NB4 (cell line): ENCODE results near the gene NPR3.

Source experiments
- DNase-seq: peaks from one replicate; pipeline ENCODE4 v3.0.0; 2010; ENCODE audit warnings: low read depth
- H3K4me3 ChIP-seq: one replicate; pipeline ENCODE4 v1.5.1; 2011; ENCODE audit warnings: mild to moderate bottlenecking, low read depth, low read length, moderate library complexity
- CTCF ChIP-seq: IDR thresholded peaks from one replicate; pipeline ENCODE4 v1.5.1; 2012; ENCODE audit warnings: low read depth, low read length
- MAX ChIP-seq: IDR thresholded peaks from 2 replicates; pipeline ENCODE4 v1.6.1; 2011; ENCODE audit warnings: low read depth, low read length
- MYC ChIP-seq: IDR thresholded peaks from 2 replicates; pipeline ENCODE4 v1.6.1; 2011; ENCODE audit warnings: low read depth, low read length
- POLR2A ChIP-seq: IDR thresholded peaks from 2 replicates; pipeline ENCODE4 v1.6.1; 2011; ENCODE audit warnings: mild to moderate bottlenecking; ENCODE audit not compliant: insufficient read length; ENCODE audit errors: extremely low read depth

NPR3 gene

GRCh38 chr5:32753765-32754164 lies 42.6 kb downstream of the NPR3 start:
- no peak overlapping the region for H3K4me3 ChIP-seq
- TF ChIP-seq MAX (no peak), CTCF (no peak), MYC (no peak), POLR2A (no peak)
- no peak for DNase-seq

GRCh38 chr5:32754284-32754683 lies 43.2 kb downstream of the NPR3 start:
- H3K4me3 ChIP-seq, result no peak overlapping the region
- TF ChIP-seq POLR2A, result no peak
- no peak for TF ChIP-seq CTCF
- DNase-seq, result no peak

GRCh38 chr5:32760091-32760509 lies 49.0 kb downstream of the NPR3 start:
- DNase-seq, result peak; percentile 31
- TF ChIP-seq MYC (no peak), POLR2A (no peak), MAX (no peak), CTCF (no peak)
- H3K4me3 ChIP-seq, result no peak overlapping the region

DNA sequence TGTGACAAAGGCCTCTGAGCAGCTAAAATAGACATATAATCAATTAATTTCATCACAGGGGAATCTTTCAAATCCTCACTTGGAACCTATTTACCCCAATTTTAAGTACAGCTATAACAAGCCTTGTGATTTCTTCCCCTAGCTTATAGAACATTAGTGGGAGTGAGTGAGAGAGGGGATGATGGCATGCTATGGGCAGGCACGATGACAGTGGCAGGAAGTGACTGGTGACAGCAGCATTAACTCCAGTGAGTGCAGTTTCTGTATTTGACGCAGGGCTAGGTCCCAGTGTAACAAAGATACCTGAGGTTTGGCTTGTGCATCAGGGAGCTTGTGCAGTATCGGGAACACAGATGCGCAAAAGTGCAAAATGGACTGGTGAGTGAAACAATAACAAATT lies 54.1 kb downstream of the NPR3 start:
- no peak overlapping the region for H3K4me3 ChIP-seq
- TF ChIP-seq POLR2A (no peak), MYC (no peak), MAX (no peak), CTCF (no peak)
- no peak for DNase-seq

GRCh38 chr5:32767948-32768467 lies 56.9 kb downstream of the NPR3 start:
- no peak overlapping the region for H3K4me3 ChIP-seq
- TF ChIP-seq MAX, result no peak
- TF ChIP-seq CTCF, result no peak
- no peak for TF ChIP-seq MYC
- peak; percentile 15 for DNase-seq

- TF ChIP-seq POLR2A (no peak), MAX (no peak), MYC (no peak), CTCF (no peak)
- no peak for DNase-seq
- no peak overlapping the region for H3K4me3 ChIP-seq
Measured at GRCh38 chr5:32769711-32770110, 58.6 kb downstream of the NPR3 start.
